Stimulated activated memory B cell treated with anti-CD40 and anti-IgM and Interleukin-4, amounts not matched to agents 10 μg/mL and 1 μg/mL and 100 μg/mL, for 72 hours (primary cell): ENCODE results near the gene CRABP1.

ENCODE experiments used
- ATAC-seq: fragments of 150-1000 bp; cut with Tn5 transposase; 2 replicates; pipeline ENCODE4 v1.10.0; 2021
- H3K27ac Mint-ChIP-seq: one replicate; pipeline ENCODE4 v1.8.0; 2022; ENCODE audit warnings: mild to moderate bottlenecking, mixed read lengths
- H3K27me3 Mint-ChIP-seq: one replicate; pipeline ENCODE4 v1.8.0; 2022; ENCODE audit warnings: mixed read lengths
- H3K36me3 Mint-ChIP-seq: one replicate; pipeline ENCODE4 v1.8.0; 2022; ENCODE audit warnings: mixed read lengths
- H3K4me1 Mint-ChIP-seq: one replicate; pipeline ENCODE4 v1.8.0; 2022; ENCODE audit warnings: mixed read lengths
- H3K4me3 Mint-ChIP-seq: one replicate; pipeline ENCODE4 v1.8.0; 2022; ENCODE audit warnings: mild to moderate bottlenecking, moderate library complexity, mixed read lengths
- H3K9me3 Mint-ChIP-seq: one replicate; pipeline ENCODE4 v1.8.0; 2022; ENCODE audit warnings: mixed read lengths

CRABP1 gene

DNA sequence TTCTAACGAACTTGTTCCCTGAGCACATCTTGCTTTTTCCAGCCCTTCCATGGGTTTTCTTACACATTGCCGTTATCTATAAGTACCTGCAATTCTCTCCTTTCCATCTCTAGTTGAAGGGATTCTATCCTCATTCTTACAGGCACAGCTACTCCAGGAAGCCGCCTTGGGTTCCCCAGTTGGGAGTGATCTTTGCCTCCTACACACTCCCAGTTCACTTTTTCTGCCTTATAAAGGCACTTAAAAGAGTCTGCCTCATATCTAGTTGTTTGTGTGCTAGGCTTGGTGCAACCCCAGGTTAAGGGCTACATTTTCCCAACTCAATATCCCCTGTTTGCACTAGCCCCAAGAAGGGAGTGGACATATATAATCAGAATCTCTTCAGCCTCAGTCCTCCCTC, 53.9 kb downstream of the CRABP1 start:
- Mint-ChIP-seq H3K27ac (no peak overlapping the region), H3K9me3 (peaks cover 3% of the 10 kb centered on the region), H3K36me3 (no peaks in the 10 kb centered on the region), H3K4me1 (no peaks in the 10 kb centered on the region), H3K27me3 (peaks cover 27% of the 10 kb centered on the region), H3K4me3 (no peak overlapping the region)
- no peak for ATAC-seq

DNA sequence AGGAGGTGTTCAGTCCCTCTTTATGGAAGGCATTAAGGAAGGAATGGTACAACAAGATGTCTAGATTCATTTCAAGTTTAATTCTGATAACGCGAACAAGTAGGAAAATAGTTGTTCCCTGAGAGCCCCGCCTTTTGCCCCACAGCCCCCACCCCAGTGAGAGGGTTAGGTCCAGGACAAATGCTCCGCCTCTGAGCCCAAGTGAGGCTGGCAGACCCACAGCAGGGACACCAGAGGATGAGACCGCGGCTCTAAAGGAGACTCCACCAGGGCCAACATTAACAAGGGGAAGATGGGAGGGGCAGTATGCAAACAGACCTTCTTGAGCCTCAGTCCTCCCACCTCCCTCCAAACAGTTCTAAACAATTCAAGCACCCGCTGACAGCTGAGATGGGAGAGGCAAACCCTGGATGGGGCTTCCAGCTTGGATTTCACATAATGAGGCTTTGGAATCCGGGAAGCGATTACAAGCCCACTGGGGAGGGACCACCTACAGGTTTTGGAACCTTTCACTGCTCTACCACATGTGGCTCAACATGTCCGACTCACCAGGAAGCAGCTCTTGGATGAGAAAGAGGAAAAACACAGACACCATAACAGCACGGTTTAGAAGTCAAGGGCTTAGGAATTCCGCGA, 54.9 kb downstream of the CRABP1 start:
- peaks cover 3% of the 10 kb centered on the region for H3K9me3 Mint-ChIP-seq
- no peak for ATAC-seq
- no peak overlapping the region for H3K4me3 Mint-ChIP-seq
- H3K27ac Mint-ChIP-seq = no peak overlapping the region
- no peaks in the 10 kb centered on the region for H3K36me3 Mint-ChIP-seq
- no peaks in the 10 kb centered on the region for H3K4me1 Mint-ChIP-seq
- H3K27me3 Mint-ChIP-seq = peaks cover 27% of the 10 kb centered on the region

DNA sequence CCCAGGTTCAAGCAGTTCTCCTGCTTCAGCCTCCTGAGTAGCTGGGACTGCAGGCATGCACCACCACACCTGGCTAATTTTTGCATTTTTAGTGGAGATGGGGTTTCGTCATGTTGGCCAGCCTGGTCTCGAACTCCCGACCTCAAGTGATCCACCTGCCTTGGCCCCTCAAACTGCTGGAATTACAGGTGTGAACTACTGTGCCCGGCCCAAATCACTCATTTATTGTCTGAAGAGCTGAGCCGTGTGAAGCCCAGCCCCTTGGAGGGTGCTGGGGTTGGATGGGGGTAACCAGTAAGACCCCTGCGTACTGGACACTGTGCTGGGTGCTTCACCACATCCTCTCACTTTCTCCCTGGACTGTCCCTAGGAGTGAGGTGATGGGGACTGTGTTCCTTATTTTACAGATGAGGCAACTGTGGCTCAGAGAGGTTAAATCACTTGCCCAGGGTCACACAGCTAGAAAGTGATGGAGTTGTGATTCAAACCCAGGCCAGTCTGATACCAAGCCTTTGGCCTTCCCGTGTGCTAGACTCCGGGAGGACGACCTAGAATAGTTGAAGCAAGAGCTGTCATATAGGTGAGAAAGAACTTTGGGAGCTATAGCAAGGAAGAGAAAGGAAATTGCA, 56.1 kb downstream of the CRABP1 start:
- Mint-ChIP-seq H3K27ac (no peak overlapping the region), H3K4me3 (no peak overlapping the region), H3K36me3 (no peaks in the 10 kb centered on the region), H3K27me3 (peaks cover 24% of the 10 kb centered on the region), H3K4me1 (no peaks in the 10 kb centered on the region), H3K9me3 (no peaks in the 10 kb centered on the region)
- no peak for ATAC-seq

DNA sequence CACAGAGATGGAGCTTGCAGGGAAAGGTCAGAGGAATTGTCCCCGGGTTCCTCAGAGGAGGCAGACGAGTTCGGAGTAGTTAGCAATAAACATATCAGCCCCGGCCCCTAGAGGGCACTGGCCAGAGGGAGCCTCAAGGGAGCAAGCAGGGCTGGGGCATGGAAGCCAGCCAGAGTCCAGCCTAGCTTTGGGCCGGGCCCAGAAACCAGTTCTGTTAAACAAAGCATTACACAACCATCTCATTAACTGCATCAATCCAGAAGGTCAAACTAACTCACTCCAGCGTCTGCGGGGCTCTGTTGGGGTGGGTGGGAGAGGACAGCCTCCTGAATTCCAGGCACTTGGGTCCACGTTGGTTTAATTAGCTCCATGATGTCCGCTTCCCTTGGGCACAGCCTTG, 56.8 kb downstream of the CRABP1 start:
- peaks cover 22% of the 10 kb centered on the region for H3K27me3 Mint-ChIP-seq
- H3K4me3 Mint-ChIP-seq = no peak overlapping the region
- H3K9me3 Mint-ChIP-seq = no peaks in the 10 kb centered on the region
- H3K4me1 Mint-ChIP-seq = no peaks in the 10 kb centered on the region
- no peak for ATAC-seq
- no peak overlapping the region for H3K27ac Mint-ChIP-seq
- H3K36me3 Mint-ChIP-seq = no peaks in the 10 kb centered on the region

DNA sequence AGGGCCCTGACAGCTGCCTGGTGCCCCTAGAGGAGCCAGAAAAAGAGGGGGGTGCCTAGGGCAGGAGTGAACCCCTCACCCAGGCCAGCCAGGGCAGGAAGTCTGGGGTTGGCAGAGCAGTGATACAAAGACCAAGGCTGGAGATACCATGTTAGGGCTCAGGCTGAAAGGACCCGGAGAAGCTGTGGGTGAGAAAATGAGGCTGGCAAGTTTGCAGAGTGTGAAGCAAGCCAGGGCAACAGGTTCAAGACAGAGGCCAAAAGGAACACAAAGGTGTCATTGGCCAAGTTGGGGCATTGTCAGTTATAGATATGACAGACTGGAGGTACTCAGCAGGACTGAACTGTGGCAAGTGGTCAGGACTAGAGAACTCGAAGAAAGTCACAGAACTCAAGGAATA, 57.2 kb downstream of the CRABP1 start:
- no peak for ATAC-seq
- Mint-ChIP-seq H3K4me3 (no peak overlapping the region), H3K9me3 (no peaks in the 10 kb centered on the region), H3K36me3 (no peaks in the 10 kb centered on the region), H3K27me3 (peaks cover 22% of the 10 kb centered on the region), H3K27ac (no peak overlapping the region), H3K4me1 (no peaks in the 10 kb centered on the region)
